ENCODE measurements around the gene BCL11B. TPM values are rescaled to one million over a fixed set of nuclear protein-coding genes. Genes with fewer than 3 reads are reported as not detected.

Gene BCL11B
- polyA plus RNA-seq, 1 experiment, result not detected

DNA sequence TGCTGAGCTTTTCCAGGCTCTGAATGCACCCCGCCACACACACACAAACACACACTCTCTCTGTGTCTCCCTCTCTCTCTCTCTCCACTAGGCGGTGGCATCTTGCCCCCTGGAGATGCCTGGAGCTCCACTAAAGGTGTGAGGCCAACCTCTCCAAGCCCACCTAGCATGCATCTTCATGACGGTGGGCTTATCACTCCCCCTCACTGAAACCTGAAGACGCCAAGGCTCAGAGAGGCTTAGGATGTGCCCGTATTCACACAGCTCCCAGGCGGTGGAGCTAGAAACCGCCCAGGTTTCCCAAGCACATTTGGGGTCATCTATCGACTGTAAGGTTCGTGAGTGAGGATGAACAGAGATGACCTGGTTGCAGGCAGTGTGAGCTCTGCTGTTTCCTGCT lies 42.6 kb upstream of the BCL11B start:
- no peak for DNase-seq (ENCODE audit: low read depth)
- Histone ChIP-seq H3K36me3 (ENCODE audit: control insufficient read depth, insufficient read depth, low read length) (no peaks in the 10 kb centered on the region), H3K27me3 (ENCODE audit: control insufficient read depth, insufficient read depth, low read length) (no peaks in the 10 kb centered on the region; the same call in 1 of the 2 replicates), H3K4me3 (ENCODE audit: low read depth, low read length) (no peak overlapping the region)
- POLR2A ChIA-PET, result no interaction called here
- TF ChIP-seq, protein P1, sequence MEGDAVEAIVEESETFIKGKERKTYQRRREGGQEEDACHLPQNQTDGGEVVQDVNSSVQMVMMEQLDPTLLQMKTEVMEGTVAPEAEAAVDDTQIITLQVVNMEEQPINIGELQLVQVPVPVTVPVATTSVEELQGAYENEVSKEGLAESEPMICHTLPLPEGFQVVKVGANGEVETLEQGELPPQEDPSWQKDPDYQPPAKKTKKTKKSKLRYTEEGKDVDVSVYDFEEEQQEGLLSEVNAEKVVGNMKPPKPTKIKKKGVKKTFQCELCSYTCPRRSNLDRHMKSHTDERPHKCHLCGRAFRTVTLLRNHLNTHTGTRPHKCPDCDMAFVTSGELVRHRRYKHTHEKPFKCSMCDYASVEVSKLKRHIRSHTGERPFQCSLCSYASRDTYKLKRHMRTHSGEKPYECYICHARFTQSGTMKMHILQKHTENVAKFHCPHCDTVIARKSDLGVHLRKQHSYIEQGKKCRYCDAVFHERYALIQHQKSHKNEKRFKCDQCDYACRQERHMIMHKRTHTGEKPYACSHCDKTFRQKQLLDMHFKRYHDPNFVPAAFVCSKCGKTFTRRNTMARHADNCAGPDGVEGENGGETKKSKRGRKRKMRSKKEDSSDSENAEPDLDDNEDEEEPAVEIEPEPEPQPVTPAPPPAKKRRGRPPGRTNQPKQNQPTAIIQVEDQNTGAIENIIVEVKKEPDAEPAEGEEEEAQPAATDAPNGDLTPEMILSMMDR (IDR thresholded peaks at IDR 0.05; ENCODE audit: insufficient read depth, low read depth, low read length), result no peak
- CTCF ChIA-PET, result interaction anchor here (0.5 kb wide), 1 partner anchor 40 kb away, joined by 4 read pairs; no protein-coding TSS in a partner anchor

DNA sequence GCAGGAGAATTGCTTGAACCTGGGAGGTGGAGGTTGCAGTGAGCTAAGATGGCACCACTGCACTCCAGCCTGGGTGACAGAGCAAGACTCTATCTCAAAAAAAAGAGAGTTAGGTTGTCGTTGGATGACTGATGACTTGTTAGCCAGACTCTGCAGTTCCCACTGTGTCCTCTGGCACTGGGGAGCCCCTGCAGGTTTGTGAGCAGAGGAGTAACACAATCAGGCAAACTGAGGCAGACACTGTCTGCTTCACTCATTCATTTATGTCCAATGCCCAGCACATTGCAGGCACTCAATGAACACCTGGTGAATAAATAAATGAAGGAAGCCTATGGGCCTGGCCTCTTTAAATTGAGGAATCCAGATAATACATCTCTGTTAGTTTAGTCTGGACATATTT lies 41.2 kb upstream of the BCL11B start:
- no peak overlapping the region for H3K4me3 ChIP-seq (ENCODE audit: low read depth, low read length)
- H3K36me3 ChIP-seq (ENCODE audit: control insufficient read depth, insufficient read depth, low read length), result no peaks in the 10 kb centered on the region
- ChIA-PET CTCF (no interaction called here), POLR2A (no interaction called here)
- no peaks in the 10 kb centered on the region; the same call in 1 of the 2 replicates for H3K27me3 ChIP-seq (ENCODE audit: control insufficient read depth, insufficient read depth, low read length)
- no peak for DNase-seq (ENCODE audit: low read depth)
- TF ChIP-seq, protein P1 (IDR thresholded peaks at IDR 0.05; ENCODE audit: insufficient read depth, low read depth, low read length), result no peak

DNA sequence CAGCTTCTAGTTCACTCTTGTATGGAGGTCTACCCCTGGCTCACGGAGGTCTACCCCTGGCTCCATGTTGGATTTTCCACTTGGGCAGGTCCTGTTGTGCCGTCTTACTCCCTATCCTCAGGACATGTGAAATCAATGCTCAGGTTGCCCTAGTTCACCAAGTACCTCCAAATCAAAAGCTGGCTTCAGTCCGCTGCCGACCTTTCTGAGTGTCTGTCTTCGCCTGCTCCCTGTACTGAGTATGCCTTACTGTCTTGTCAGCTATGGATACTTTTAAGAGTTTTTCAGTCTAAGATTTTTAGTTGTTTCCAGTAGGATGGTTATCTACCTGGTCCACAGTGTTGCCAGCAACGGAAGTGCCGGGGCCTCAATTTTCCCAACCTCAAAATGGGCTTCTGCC lies 40.1 kb upstream of the BCL11B start:
- TF ChIP-seq, protein P1 (IDR thresholded peaks at IDR 0.05; ENCODE audit: insufficient read depth, low read depth, low read length), result no peak
- H3K27me3 ChIP-seq (ENCODE audit: control insufficient read depth, insufficient read depth, low read length), result no peaks in the 10 kb centered on the region; the same call in 1 of the 2 replicates
- ChIA-PET CTCF (interaction anchor here (1.2 kb wide), 1 partner anchor 104 kb away, joined by 3 read pairs; no protein-coding TSS in a partner anchor), POLR2A (no interaction called here)
- no peaks in the 10 kb centered on the region for H3K36me3 ChIP-seq (ENCODE audit: control insufficient read depth, insufficient read depth, low read length)
- DNase-seq (ENCODE audit: low read depth), result no peak
- no peak overlapping the region for H3K4me3 ChIP-seq (ENCODE audit: low read depth, low read length)

DNA sequence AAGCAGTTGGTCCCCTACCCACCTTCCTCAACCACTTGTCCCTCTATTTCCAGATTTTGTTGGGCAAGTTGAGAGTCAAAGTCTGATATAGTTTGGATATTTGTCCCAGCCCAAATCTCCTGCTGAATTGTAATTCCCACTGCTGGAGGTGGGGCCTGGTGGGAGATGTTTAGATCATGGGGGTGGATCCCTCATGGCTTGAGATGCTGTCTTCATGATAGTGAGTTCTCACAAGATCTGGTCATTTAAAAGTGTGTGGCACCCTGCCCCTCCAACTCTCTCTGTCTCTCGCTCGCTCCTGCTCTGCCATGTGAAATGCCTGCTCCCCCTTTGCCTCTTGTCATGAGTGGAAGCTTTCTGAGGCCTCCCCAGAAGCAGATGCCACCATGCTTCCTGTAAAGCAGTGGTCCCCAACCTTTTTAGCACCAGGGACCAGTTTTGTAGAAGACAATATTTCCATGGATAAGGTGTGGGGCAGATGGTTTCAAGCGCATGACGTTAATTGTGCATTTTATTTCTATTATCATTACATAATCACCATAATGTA lies 37.3 kb upstream of the BCL11B start:
- TF ChIP-seq, protein P1 (IDR thresholded peaks at IDR 0.05; ENCODE audit: insufficient read depth, low read depth, low read length), result no peak
- ChIA-PET CTCF (interaction anchor here (0.7 to 0.9 kb wide), 2 partner anchors 11 kb away, joined by 3 to 4 read pairs; no protein-coding TSS in a partner anchor), POLR2A (no interaction called here)
- no peaks in the 10 kb centered on the region for H3K36me3 ChIP-seq (ENCODE audit: control insufficient read depth, insufficient read depth, low read length)
- H3K4me3 ChIP-seq (ENCODE audit: low read depth, low read length), result no peak overlapping the region
- no peak for DNase-seq (ENCODE audit: low read depth)
- no peaks in the 10 kb centered on the region; the same call in 1 of the 2 replicates for H3K27me3 ChIP-seq (ENCODE audit: control insufficient read depth, insufficient read depth, low read length)

DNA sequence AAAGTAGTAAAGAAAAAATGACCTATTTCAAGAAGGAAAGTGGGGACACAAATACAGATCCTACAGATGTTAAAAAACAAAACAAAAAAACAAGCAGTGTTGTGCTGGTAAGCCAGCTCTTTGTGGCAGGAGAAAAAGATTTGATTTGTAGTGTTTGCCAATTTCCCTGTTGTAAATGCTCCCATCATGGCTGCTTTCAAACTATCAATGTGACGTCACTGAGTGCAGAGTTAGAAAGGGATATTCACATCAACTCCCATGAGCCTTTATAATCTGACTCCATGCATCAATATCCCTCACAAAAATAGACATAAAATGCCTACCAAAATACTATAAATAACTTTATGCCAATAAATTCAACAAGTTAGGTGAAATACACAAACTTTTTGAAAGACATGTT lies 32.2 kb upstream of the BCL11B start:
- CTCF ChIA-PET, result no interaction called here
- DNase-seq (ENCODE audit: low read depth), result no peak
- POLR2A ChIA-PET, result no interaction called here
- TF ChIP-seq, protein P1 (IDR thresholded peaks at IDR 0.05; ENCODE audit: insufficient read depth, low read depth, low read length), result no peak
- H3K27me3 ChIP-seq (ENCODE audit: control insufficient read depth, insufficient read depth, low read length), result no peaks in the 10 kb centered on the region
- H3K36me3 ChIP-seq (ENCODE audit: control insufficient read depth, insufficient read depth, low read length), result no peaks in the 10 kb centered on the region
- no peak overlapping the region for H3K4me3 ChIP-seq (ENCODE audit: low read depth, low read length)

Data from BJ (cell line).